D721Med (cell line): Measurements from ENCODE around the gene KCTD11.
"Not testable (repeated sequence)": the region's sequence is repeated elsewhere in the genome, so short reads cannot be mapped to it uniquely, and the experiment has no call there.

Experiments
- DNase-seq: peaks from one replicate; pipeline ENCODE4 v3.0.0; 2011; ENCODE audit warnings: low spot score; ENCODE audit not compliant: insufficient read length
- FAIRE-seq: peaks from 2 replicates; lab custom pipeline; 2011; peaks lifted over from hg19 to GRCh38; lab: Jason Lieb, UNC
- CTCF ChIP-seq: IDR thresholded peaks from 2 replicates; pipeline ENCODE4 v1.5.1; 2012; ENCODE audit warnings: mild to moderate bottlenecking, control low read depth; ENCODE audit not compliant: insufficient read depth; ENCODE audit errors: missing control alignments

KCTD11 gene

GRCh38 chr17:7355573-7355972, 3.6 kb downstream of the KCTD11 start:
- FAIRE-seq (no peak), DNase-seq (no peak)
- no peak for TF ChIP-seq CTCF

GRCh38 chr17:7356072-7356549, 4.1 kb downstream of the KCTD11 start:
- DNase-seq (peak; percentile 89), FAIRE-seq (no peak)
- TF ChIP-seq CTCF, result peak; percentile 48

GRCh38 chr17:7356756-7357155, 4.8 kb downstream of the KCTD11 start:
- DNase-seq, result no peak
- TF ChIP-seq CTCF, result no peak
- FAIRE-seq, result no peak

- no peak for TF ChIP-seq CTCF
- FAIRE-seq (no peak), DNase-seq (no peak)
Observed at GRCh38 chr17:7357381-7357780, 5.4 kb downstream of the KCTD11 start.

- TF ChIP-seq CTCF, result no peak
- DNase-seq (no peak), FAIRE-seq (no peak)
Observed at GRCh38 chr17:7361906-7362305, 9.9 kb downstream of the KCTD11 start.

GRCh38 chr17:7363311-7363710, 11.3 kb downstream of the KCTD11 start:
- FAIRE-seq (no peak), DNase-seq (no peak)
- no peak for TF ChIP-seq CTCF

- FAIRE-seq, result peak; percentile 70
- not testable (repeated sequence) for DNase-seq
Observed at GRCh38 chr17:7365963-7366362, 14.0 kb downstream of the KCTD11 start.

- DNase-seq (no peak), FAIRE-seq (no peak)
Observed at GRCh38 chr17:7367083-7367482, 15.1 kb downstream of the KCTD11 start.

More at GRCh38 chr17:7367083-7367482, 15.1 kb downstream of the KCTD11 start:
- TF ChIP-seq CTCF, result no peak
